ENCODE results near the gene ADAMTSL3. TPM values are rescaled to one million over a fixed set of nuclear protein-coding genes. Genes with fewer than 3 reads are reported as not detected.

Gene ADAMTSL3
- total and polyA plus RNA-seq, 4 donors: 0.85 to 58.2 (median 7.9) TPM

- Histone ChIP-seq H3K27ac (ENCODE audit: low read depth in 1 of 2, low read length in 1 of 2) (no peak overlapping the region), H3K4me1 (ENCODE audit: control insufficient read depth in 5 of 5, insufficient read depth in 5 of 5, low read length in 5 of 5) (no peaks in the 10 kb centered on the region), H3K9ac (ENCODE audit: insufficient read depth in 1 of 2, low read length in 2 of 2) (no peak overlapping the region), H3K27me3 (ENCODE audit: control insufficient read depth in 3 of 3, insufficient read depth in 3 of 3, low read length in 2 of 3) (no peaks in the 10 kb centered on the region), H3K36me3 (ENCODE audit: control insufficient read depth in 4 of 4, insufficient read depth in 4 of 4, low read length in 4 of 4) (peaks cover 0 to 2% (median 0%) of the 10 kb centered on the region in 4 donors), H3K4me3 (no peak overlapping the region), H3K9me3 (ENCODE audit: control insufficient read depth in 4 of 4, insufficient read depth in 3 of 4, low read length in 3 of 4) (peaks cover 0 to 2% (median 0%) of the 10 kb centered on the region in 4 donors)
- no peak for ATAC-seq (ENCODE audit: insufficient read depth, low FRiP score)
- no peak for TF ChIP-seq CTCF (IDR thresholded peaks at IDR 0.05; ENCODE audit: control extremely low read depth, extremely low read depth)
- 86 to 89% methylated on average over 3 of the region's 3 CpGs for WGBS, 2 donors
- DNase-seq: no peak
Measured at GRCh38 chr15:83943043-83943442, 289.1 kb downstream of the ADAMTSL3 start.

DNA sequence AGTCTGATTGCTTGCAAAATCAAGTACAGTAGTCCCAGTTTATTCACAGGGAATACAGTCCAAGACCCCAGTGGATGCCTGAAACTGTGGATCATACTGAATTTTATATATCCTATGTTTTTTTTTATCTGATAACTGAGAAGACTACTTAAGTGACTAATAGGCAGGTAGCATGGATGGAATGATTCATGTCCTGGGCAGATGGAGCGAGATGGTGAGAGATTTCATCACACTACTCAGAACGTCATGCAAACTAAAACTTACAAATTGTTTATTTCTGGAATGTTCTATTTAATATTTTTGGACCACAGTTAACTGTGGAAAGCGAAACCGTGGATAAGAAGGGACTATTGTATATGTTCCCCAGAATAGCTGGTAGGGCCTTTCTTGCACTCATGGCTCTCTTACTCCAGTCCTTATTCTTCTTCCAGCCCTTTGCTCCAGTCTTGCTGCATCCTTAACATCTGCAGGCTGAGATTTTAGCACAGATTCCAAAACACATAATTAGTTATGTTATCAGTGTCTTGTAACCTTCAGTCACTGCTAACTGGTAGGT, 290.0 kb downstream of the ADAMTSL3 start:
- H3K9me3 ChIP-seq (ENCODE audit: control insufficient read depth in 4 of 4, insufficient read depth in 3 of 4, low read length in 3 of 4): peaks cover 0 to 2% (median 0%) of the 10 kb centered on the region in 4 donors
- WGBS, 2 donors: 80 to 84% methylated on average over 4 of the region's 4 CpGs
- TF ChIP-seq CTCF (IDR thresholded peaks at IDR 0.05; ENCODE audit: control extremely low read depth, extremely low read depth): no peak

DNA sequence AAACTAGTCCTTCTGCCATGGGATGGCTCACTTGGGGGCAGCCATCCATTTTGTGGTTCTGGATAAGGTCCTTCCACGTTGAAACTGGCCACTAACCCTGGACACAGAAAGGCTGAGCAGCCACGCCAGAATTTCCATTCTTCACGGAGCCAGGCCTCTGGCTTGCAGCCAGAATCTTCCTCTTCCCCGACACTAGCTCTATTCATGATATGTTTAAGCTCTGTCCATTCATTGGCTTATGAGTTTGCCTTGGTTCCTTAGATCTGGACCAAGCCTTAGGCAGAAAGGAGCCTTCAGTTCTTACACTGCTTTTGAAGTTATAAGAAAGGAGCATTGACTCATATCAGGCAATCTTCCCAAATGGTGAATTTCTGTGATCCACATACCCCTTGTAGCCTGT, 293.2 kb downstream of the ADAMTSL3 start:
- no peak for DNase-seq
- TF ChIP-seq CTCF (IDR thresholded peaks at IDR 0.05; ENCODE audit: control extremely low read depth, extremely low read depth): no peak
- 53 to 66% methylated on average over 4 of the region's 4 CpGs for WGBS, 2 donors
- no peaks in the 10 kb centered on the region for H3K27me3 ChIP-seq (ENCODE audit: control insufficient read depth in 3 of 3, insufficient read depth in 3 of 3, low read length in 2 of 3)
- peaks cover 0 to 2% (median 0%) of the 10 kb centered on the region in 4 donors for H3K9me3 ChIP-seq (ENCODE audit: control insufficient read depth in 4 of 4, insufficient read depth in 3 of 4, low read length in 3 of 4)
- ATAC-seq (ENCODE audit: insufficient read depth, low FRiP score): no peak
- no peak overlapping the region for H3K4me3 ChIP-seq
- H3K9ac ChIP-seq (ENCODE audit: insufficient read depth in 1 of 2, low read length in 2 of 2): no peak overlapping the region
- H3K27ac ChIP-seq (ENCODE audit: low read depth in 1 of 2, low read length in 1 of 2): no peak overlapping the region
- H3K36me3 ChIP-seq (ENCODE audit: control insufficient read depth in 4 of 4, insufficient read depth in 4 of 4, low read length in 4 of 4): peaks cover 0 to 2% (median 0%) of the 10 kb centered on the region in 4 donors
- H3K4me1 ChIP-seq (ENCODE audit: control insufficient read depth in 5 of 5, insufficient read depth in 5 of 5, low read length in 5 of 5): no peaks in the 10 kb centered on the region

More for the DNA sequence above, 290.0 kb downstream of the ADAMTSL3 start:
- Histone ChIP-seq H3K27me3 (ENCODE audit: control insufficient read depth in 3 of 3, insufficient read depth in 3 of 3, low read length in 2 of 3) (no peaks in the 10 kb centered on the region), H3K4me1 (ENCODE audit: control insufficient read depth in 5 of 5, insufficient read depth in 5 of 5, low read length in 5 of 5) (no peaks in the 10 kb centered on the region), H3K9ac (ENCODE audit: insufficient read depth in 1 of 2, low read length in 2 of 2) (no peak overlapping the region), H3K27ac (ENCODE audit: low read depth in 1 of 2, low read length in 1 of 2) (no peak overlapping the region), H3K4me3 (no peak overlapping the region), H3K36me3 (ENCODE audit: control insufficient read depth in 4 of 4, insufficient read depth in 4 of 4, low read length in 4 of 4) (peaks cover 0 to 2% (median 0%) of the 10 kb centered on the region in 4 donors)
- DNase-seq (no peak), ATAC-seq (ENCODE audit: insufficient read depth, low FRiP score) (no peak)

GRCh38 chr15:83954506-83954905, 300.6 kb downstream of the ADAMTSL3 start:
- ATAC-seq (ENCODE audit: insufficient read depth, low FRiP score): no peak
- DNase-seq: peak; percentile 75 to 93 (median 89)
- Histone ChIP-seq H3K4me3 (no peak overlapping the region), H3K9me3 (ENCODE audit: control insufficient read depth in 4 of 4, insufficient read depth in 3 of 4, low read length in 3 of 4) (no peaks in the 10 kb centered on the region), H3K36me3 (ENCODE audit: control insufficient read depth in 4 of 4, insufficient read depth in 4 of 4, low read length in 4 of 4) (peaks cover 0 to 4% (median 0%) of the 10 kb centered on the region in 4 donors), H3K27me3 (ENCODE audit: control insufficient read depth in 3 of 3, insufficient read depth in 3 of 3, low read length in 2 of 3) (no peaks in the 10 kb centered on the region), H3K4me1 (ENCODE audit: control insufficient read depth in 5 of 5, insufficient read depth in 5 of 5, low read length in 5 of 5) (peaks cover 0 to 8% (median 0%) of the 10 kb centered on the region in 5 donors), H3K27ac (ENCODE audit: low read depth in 1 of 2, low read length in 1 of 2) (no peak overlapping the region), H3K9ac (ENCODE audit: insufficient read depth in 1 of 2, low read length in 2 of 2) (no peak overlapping the region)
- TF ChIP-seq CTCF (IDR thresholded peaks at IDR 0.05; ENCODE audit: control extremely low read depth, extremely low read depth): no peak

All from lung (tissue), 12 donors.